ENCODE measurements around the gene TSPAN16.

GRCh38 chr19:11346104-11346940 is 50.4 kb downstream of the TSPAN16 start, which contains the start of the genes CCDC159 and TMEM205:
- TF ChIP-seq CTCF (IDR thresholded peaks at IDR 0.05) (no peak), MAX (CRISPR knock-in tag; IDR thresholded peaks at IDR 0.05) (peak; percentile 59; the same call in 1 of the 2 replicates), FOXP4 (CRISPR knock-in tag; IDR thresholded peaks at IDR 0.05) (no peak)

All from WTC11 (cell line).